ENCODE measurements around the gene ZNF507.
A peak's percentile ranks its signal among the peaks of the same experiment; 100 is the strongest.

ZNF507 gene

DNA sequence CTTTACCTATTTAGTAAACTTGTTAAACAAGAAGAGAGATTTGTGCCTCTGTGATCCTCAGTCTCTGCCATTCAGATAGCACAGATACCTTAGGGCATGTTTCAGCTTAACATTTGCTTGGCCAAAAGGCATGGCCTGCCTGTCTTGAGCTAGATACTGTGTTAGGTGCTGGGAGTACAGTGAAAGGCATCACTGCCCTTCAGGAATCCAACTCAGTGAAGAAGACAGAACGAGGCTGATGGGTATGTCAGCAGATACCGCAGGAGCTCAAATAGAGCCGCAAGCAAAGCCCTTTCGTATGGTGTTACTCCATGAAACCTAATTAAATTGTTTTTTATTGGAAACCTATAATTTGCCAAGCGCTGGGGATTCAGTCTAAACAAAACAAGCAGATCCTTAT lies 12.9 kb downstream of the ZNF507 start:
- Histone ChIP-seq H3K79me1 (ENCODE audit: low read length) (no peaks in the 10 kb centered on the region), H3K27ac (ENCODE audit: low read depth, low read length) (no peak overlapping the region), H2BK12ac (ENCODE audit: low read length) (no peak overlapping the region), H3K36me3 (ENCODE audit: control insufficient read depth in 1 of 2, insufficient read depth in 2 of 2, low read length in 2 of 2) (peaks cover 13 to 24% of the 10 kb centered on the region in 2 experiments), H2AFZ (ENCODE audit: insufficient read depth, low read length, poor library complexity) (no peak overlapping the region), H3K27me3 (ENCODE audit: insufficient read depth, low read length) (no peaks in the 10 kb centered on the region), H3K4me1 (ENCODE audit: control insufficient read depth in 1 of 2, insufficient read depth in 2 of 2, low read length in 2 of 2) (no peaks in the 10 kb centered on the region), H4K8ac (ENCODE audit: low read depth, low read length) (no peak overlapping the region), H3K18ac (ENCODE audit: low read length) (no peak overlapping the region), H3K4me3 (ENCODE audit: low read depth, low read length) (no peak overlapping the region), H3K4me2 (ENCODE audit: low read length) (no peak overlapping the region), H2AK5ac (ENCODE audit: low read length) (no peak overlapping the region), H3K4ac (ENCODE audit: low read depth, low read length) (no peak overlapping the region), H2BK5ac (ENCODE audit: low read depth, low read length, poor library complexity) (no peak overlapping the region), H3K14ac (ENCODE audit: low read length) (no peak overlapping the region), H3K9me3 (ENCODE audit: insufficient read depth, low read depth, low read length) (peaks cover 2% of the 10 kb centered on the region), H2BK120ac (ENCODE audit: insufficient read depth, low read length, poor library complexity) (no peak overlapping the region), H3K9ac (ENCODE audit: low read length) (no peak overlapping the region), H4K12ac (ENCODE audit: low read depth, low read length) (no peak overlapping the region), H3K23ac (ENCODE audit: low read length) (no peak overlapping the region), H3K79me2 (ENCODE audit: control insufficient read depth, insufficient read depth, low read length, poor library complexity) (no peaks in the 10 kb centered on the region), H4K91ac (ENCODE audit: low read depth, low read length) (no peak overlapping the region)
- DNase-seq = no peak
- WGBS (ENCODE audit: extremely low coverage, insufficient coverage, insufficient read length) = no CpG with 5 or more reads among the region's 5 CpGs

DNA sequence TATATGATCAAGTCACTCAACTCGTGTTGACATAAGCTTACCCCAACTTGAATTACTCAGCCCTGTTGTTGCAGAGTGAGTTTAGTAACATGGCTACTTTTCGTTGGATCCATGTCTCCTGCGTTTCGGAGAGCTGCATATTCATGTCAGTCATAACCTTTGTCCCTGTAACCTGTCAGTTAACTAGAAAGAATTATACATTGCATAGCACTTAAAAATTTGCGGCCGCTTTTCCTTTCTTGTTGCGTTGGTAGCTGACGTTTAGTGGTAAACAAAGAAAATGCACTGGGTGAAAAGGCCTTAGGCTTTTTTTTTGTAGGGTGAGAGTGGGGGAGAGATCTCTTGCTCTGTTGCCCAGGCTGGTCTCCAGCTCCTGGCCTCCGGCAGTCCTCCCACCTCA lies 14.2 kb downstream of the ZNF507 start:
- no peaks in the 10 kb centered on the region for H3K79me1 ChIP-seq (ENCODE audit: low read length)
- no peak overlapping the region for H3K18ac ChIP-seq (ENCODE audit: low read length)
- no peak overlapping the region for H4K91ac ChIP-seq (ENCODE audit: low read depth, low read length)
- no peaks in the 10 kb centered on the region for H3K27me3 ChIP-seq (ENCODE audit: insufficient read depth, low read length)
- WGBS (ENCODE audit: extremely low coverage, insufficient coverage, insufficient read length) = no CpG with 5 or more reads among the region's 9 CpGs
- no peak overlapping the region for H3K23ac ChIP-seq (ENCODE audit: low read length)
- no peak overlapping the region for H2BK5ac ChIP-seq (ENCODE audit: low read depth, low read length, poor library complexity)
- no peak overlapping the region for H3K4ac ChIP-seq (ENCODE audit: low read depth, low read length)
- H3K9ac ChIP-seq (ENCODE audit: low read length) = no peak overlapping the region
- no peak overlapping the region for H3K14ac ChIP-seq (ENCODE audit: low read length)
- H3K79me2 ChIP-seq (ENCODE audit: control insufficient read depth, insufficient read depth, low read length, poor library complexity) = no peaks in the 10 kb centered on the region
- H4K12ac ChIP-seq (ENCODE audit: low read depth, low read length) = no peak overlapping the region
- H3K4me3 ChIP-seq (ENCODE audit: low read depth, low read length) = no peak overlapping the region
- H3K4me2 ChIP-seq (ENCODE audit: low read length) = no peak overlapping the region
- peak; percentile 76 to 88 for DNase-seq
- no peak overlapping the region for H2AFZ ChIP-seq (ENCODE audit: insufficient read depth, low read length, poor library complexity)
- H4K8ac ChIP-seq (ENCODE audit: low read depth, low read length) = no peak overlapping the region
- H2BK120ac ChIP-seq (ENCODE audit: insufficient read depth, low read length, poor library complexity) = no peak overlapping the region
- no peak overlapping the region for H2AK5ac ChIP-seq (ENCODE audit: low read length)
- H3K4me1 ChIP-seq (ENCODE audit: control insufficient read depth in 1 of 2, insufficient read depth in 2 of 2, low read length in 2 of 2) = no peaks in the 10 kb centered on the region
- H2BK12ac ChIP-seq (ENCODE audit: low read length) = no peak overlapping the region
- peaks cover 8 to 12% of the 10 kb centered on the region in 2 experiments for H3K36me3 ChIP-seq (ENCODE audit: control insufficient read depth in 1 of 2, insufficient read depth in 2 of 2, low read length in 2 of 2)
- no peak overlapping the region for H3K27ac ChIP-seq (ENCODE audit: low read depth, low read length)
- H3K9me3 ChIP-seq (ENCODE audit: insufficient read depth, low read depth, low read length) = peaks cover under 1% of the 10 kb centered on the region

DNA sequence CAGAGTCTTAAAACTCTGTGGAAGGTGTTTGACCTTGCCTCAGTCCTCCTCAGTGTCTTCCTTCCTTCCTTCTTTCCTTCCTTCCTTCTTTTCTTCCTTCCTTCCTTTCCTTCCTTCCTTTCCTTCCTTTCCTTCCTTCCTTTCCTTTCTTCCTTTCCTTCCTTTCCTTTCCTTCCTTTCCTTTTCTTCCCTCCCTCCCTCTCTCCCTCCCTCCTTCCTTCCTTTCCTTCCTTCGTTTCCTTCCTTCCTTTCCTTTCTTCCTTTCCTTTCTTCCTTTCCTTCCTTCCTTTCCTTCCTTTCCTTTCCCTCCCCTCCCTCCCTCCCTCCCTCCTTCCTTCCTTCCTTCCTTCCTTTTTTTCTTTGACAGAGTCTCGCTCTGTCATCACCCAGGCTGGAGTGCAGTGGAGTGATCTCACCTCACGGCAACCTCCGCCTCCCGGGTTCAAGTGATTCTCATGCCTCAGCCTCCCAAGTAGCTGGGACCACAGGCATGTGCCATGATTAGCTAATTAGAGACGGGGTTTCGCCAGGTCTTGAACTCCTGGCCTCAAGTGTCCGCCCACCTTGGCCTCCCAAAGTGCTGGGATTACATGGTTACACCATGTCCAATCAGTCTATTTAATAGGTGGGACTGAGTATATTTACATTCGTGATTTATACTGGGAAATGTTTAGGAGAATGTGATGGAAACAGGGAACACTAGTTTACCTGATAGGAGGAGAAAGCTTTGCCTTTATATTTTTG lies 16.3 kb downstream of the ZNF507 start:
- Histone ChIP-seq H3K27me3 (ENCODE audit: insufficient read depth, low read length) (no peaks in the 10 kb centered on the region), H3K27ac (ENCODE audit: low read depth, low read length) (no peak overlapping the region), H3K14ac (ENCODE audit: low read length) (no peak overlapping the region), H3K79me2 (ENCODE audit: control insufficient read depth, insufficient read depth, low read length, poor library complexity) (no peaks in the 10 kb centered on the region), H2BK12ac (ENCODE audit: low read length) (no peak overlapping the region), H4K12ac (ENCODE audit: low read depth, low read length) (no peak overlapping the region), H3K4me2 (ENCODE audit: low read length) (no peak overlapping the region), H3K23ac (ENCODE audit: low read length) (no peak overlapping the region), H3K4me1 (ENCODE audit: control insufficient read depth in 1 of 2, insufficient read depth in 2 of 2, low read length in 2 of 2) (no peaks in the 10 kb centered on the region), H3K9ac (ENCODE audit: low read length) (no peak overlapping the region), H2AFZ (ENCODE audit: insufficient read depth, low read length, poor library complexity) (no peak overlapping the region), H3K4me3 (ENCODE audit: low read depth, low read length) (no peak overlapping the region), H2BK120ac (ENCODE audit: insufficient read depth, low read length, poor library complexity) (no peak overlapping the region), H3K36me3 (ENCODE audit: control insufficient read depth in 1 of 2, insufficient read depth in 2 of 2, low read length in 2 of 2) (peaks cover 4 to 6% of the 10 kb centered on the region in 2 experiments), H3K79me1 (ENCODE audit: low read length) (no peaks in the 10 kb centered on the region), H4K8ac (ENCODE audit: low read depth, low read length) (no peak overlapping the region), H3K18ac (ENCODE audit: low read length) (no peak overlapping the region), H3K4ac (ENCODE audit: low read depth, low read length) (no peak overlapping the region), H2BK5ac (ENCODE audit: low read depth, low read length, poor library complexity) (no peak overlapping the region), H2AK5ac (ENCODE audit: low read length) (no peak overlapping the region), H4K91ac (ENCODE audit: low read depth, low read length) (no peak overlapping the region), H3K9me3 (ENCODE audit: insufficient read depth, low read depth, low read length) (no peaks in the 10 kb centered on the region)
- no CpG with 5 or more reads among the region's 9 CpGs for WGBS (ENCODE audit: extremely low coverage, insufficient coverage, insufficient read length)
- peak; percentile 39 to 41 for DNase-seq

DNA sequence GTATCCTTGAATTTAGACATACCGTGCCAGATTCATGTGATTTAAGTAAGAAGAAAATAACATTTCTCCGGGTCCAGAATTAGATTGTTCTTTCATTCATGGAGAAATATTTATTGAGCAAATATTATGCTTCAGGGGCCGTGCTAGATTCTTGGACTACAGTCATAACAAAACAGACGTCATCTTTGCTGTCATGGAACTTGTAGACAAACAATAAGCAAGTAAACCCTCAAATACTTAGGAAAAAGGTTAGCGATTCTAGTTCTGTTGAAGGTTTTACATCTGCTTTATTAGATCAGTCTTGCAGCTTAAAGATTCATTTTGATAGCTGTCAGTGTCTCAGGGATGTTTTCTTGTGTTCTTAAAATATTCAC lies 16.9 kb downstream of the ZNF507 start:
- H2AK5ac ChIP-seq (ENCODE audit: low read length) = no peak overlapping the region
- no peak overlapping the region for H3K14ac ChIP-seq (ENCODE audit: low read length)
- H2BK12ac ChIP-seq (ENCODE audit: low read length) = no peak overlapping the region
- no CpG with 5 or more reads among the region's 5 CpGs for WGBS (ENCODE audit: extremely low coverage, insufficient coverage, insufficient read length)
- no peak overlapping the region for H4K91ac ChIP-seq (ENCODE audit: low read depth, low read length)
- no peak overlapping the region for H3K9ac ChIP-seq (ENCODE audit: low read length)
- no peak overlapping the region for H2AFZ ChIP-seq (ENCODE audit: insufficient read depth, low read length, poor library complexity)
- H3K36me3 ChIP-seq (ENCODE audit: control insufficient read depth in 1 of 2, insufficient read depth in 2 of 2, low read length in 2 of 2) = peaks cover 4% of the 10 kb centered on the region in 2 experiments
- peak; percentile 47 to 81 for DNase-seq
- no peak overlapping the region for H3K23ac ChIP-seq (ENCODE audit: low read length)
- H3K79me1 ChIP-seq (ENCODE audit: low read length) = no peaks in the 10 kb centered on the region
- H3K4me3 ChIP-seq (ENCODE audit: low read depth, low read length) = no peak overlapping the region
- H3K79me2 ChIP-seq (ENCODE audit: control insufficient read depth, insufficient read depth, low read length, poor library complexity) = no peaks in the 10 kb centered on the region
- no peak overlapping the region for H2BK120ac ChIP-seq (ENCODE audit: insufficient read depth, low read length, poor library complexity)
- no peak overlapping the region for H3K27ac ChIP-seq (ENCODE audit: low read depth, low read length)
- no peaks in the 10 kb centered on the region for H3K9me3 ChIP-seq (ENCODE audit: insufficient read depth, low read depth, low read length)
- H3K4me1 ChIP-seq (ENCODE audit: control insufficient read depth in 1 of 2, insufficient read depth in 2 of 2, low read length in 2 of 2) = no peaks in the 10 kb centered on the region
- no peak overlapping the region for H3K4me2 ChIP-seq (ENCODE audit: low read length)
- no peaks in the 10 kb centered on the region for H3K27me3 ChIP-seq (ENCODE audit: insufficient read depth, low read length)
- H3K18ac ChIP-seq (ENCODE audit: low read length) = no peak overlapping the region
- no peak overlapping the region for H4K12ac ChIP-seq (ENCODE audit: low read depth, low read length)
- no peak overlapping the region for H2BK5ac ChIP-seq (ENCODE audit: low read depth, low read length, poor library complexity)
- H4K8ac ChIP-seq (ENCODE audit: low read depth, low read length) = no peak overlapping the region
- H3K4ac ChIP-seq (ENCODE audit: low read depth, low read length) = no peak overlapping the region
